GM18951 (cell line): ENCODE data around the gene CTDSP2.

Source experiments
- POLR2A ChIP-seq: IDR thresholded peaks from 4 replicates; pipeline ENCODE4 v1.6.1; 2011; ENCODE audit warnings: mild to moderate bottlenecking; ENCODE audit not compliant: insufficient read length, insufficient read depth; ENCODE audit errors: extremely low read depth
- in situ Hi-C: fragments of 300-500 bp; cut with MboI; formaldehyde crosslinking; loops from one replicate; pipeline ENCODE4 v1.12.0; 2022; ENCODE audit warnings: low sequenced_read_pairs, mixed read lengths, inconsistent platforms; ENCODE audit not compliant: unreplicated experiment

CTDSP2 gene

GRCh38 chr12:57816855-57817151 is 29.7 kb downstream of the CTDSP2 start:
- in situ Hi-C loops, result no loop called here
- no peak for TF ChIP-seq POLR2A

GRCh38 chr12:57816001-57816854 is 30.3 kb downstream of the CTDSP2 start:
- in situ Hi-C loops, result no loop called here

GRCh38 chr12:57815177-57816000 is 31.1 kb downstream of the CTDSP2 start:
- TF ChIP-seq POLR2A, result no peak
- in situ Hi-C loops, result no loop called here

More at GRCh38 chr12:57816001-57816854, 30.3 kb downstream of the CTDSP2 start:
- TF ChIP-seq POLR2A, result no peak

- in situ Hi-C loops, result no loop called here
- no peak for TF ChIP-seq POLR2A
Measured at GRCh38 chr12:57813971-57814772, 32.4 kb downstream of the CTDSP2 start.

- no peak for TF ChIP-seq POLR2A
- in situ Hi-C loops, result no loop called here
Measured at GRCh38 chr12:57813111-57813970, 33.2 kb downstream of the CTDSP2 start.

- TF ChIP-seq POLR2A, result no peak
- in situ Hi-C loops, result no loop called here
Measured at GRCh38 chr12:57811028-57811755, 35.3 kb downstream of the CTDSP2 start.

- in situ Hi-C loops, result no loop called here
Measured at GRCh38 chr12:57810450-57810849, 36.1 kb downstream of the CTDSP2 start.

GRCh38 chr12:57809425-57809824 is 37.1 kb downstream of the CTDSP2 start:
- in situ Hi-C loops, result no loop called here
- no peak for TF ChIP-seq POLR2A

More at GRCh38 chr12:57810450-57810849, 36.1 kb downstream of the CTDSP2 start:
- no peak for TF ChIP-seq POLR2A

GRCh38 chr12:57808351-57808750 is 38.2 kb downstream of the CTDSP2 start:
- TF ChIP-seq POLR2A, result no peak
- in situ Hi-C loops, result no loop called here

- TF ChIP-seq POLR2A, result no peak
- in situ Hi-C loops, result no loop called here
Measured at GRCh38 chr12:57807285-57807684, 39.2 kb downstream of the CTDSP2 start.

GRCh38 chr12:57806677-57807076 is 39.9 kb downstream of the CTDSP2 start:
- TF ChIP-seq POLR2A, result no peak
- in situ Hi-C loops, result no loop called here
